GM19099 (cell line): ENCODE results near the gene CCDC141.

Source experiments
- POLR2A ChIP-seq: IDR thresholded peaks from 3 replicates; pipeline ENCODE4 v1.6.1; 2011; ENCODE audit warnings: low read depth; ENCODE audit not compliant: insufficient read length; ENCODE audit errors: extremely low read depth

The CCDC141 gene

DNA sequence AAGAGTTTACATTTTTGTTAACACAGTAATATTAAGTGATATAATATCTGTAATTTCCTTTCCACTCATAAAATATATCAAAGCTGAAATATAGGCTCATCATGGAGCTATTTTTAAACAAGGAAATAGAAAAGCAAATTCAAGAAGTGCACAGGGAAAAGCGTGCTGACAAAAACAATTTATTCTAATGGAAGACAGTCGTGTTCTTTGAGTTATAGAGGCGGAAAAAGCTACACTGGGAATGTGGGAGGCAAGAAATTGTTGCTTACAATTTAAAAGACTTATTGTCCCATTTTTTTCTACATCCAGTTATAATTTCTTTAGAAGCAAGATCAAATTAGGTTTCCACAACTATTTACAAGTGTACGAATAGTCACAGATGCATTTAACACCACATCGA, 239.5 kb downstream of the CCDC141 start:
- no peak for TF ChIP-seq POLR2A

DNA sequence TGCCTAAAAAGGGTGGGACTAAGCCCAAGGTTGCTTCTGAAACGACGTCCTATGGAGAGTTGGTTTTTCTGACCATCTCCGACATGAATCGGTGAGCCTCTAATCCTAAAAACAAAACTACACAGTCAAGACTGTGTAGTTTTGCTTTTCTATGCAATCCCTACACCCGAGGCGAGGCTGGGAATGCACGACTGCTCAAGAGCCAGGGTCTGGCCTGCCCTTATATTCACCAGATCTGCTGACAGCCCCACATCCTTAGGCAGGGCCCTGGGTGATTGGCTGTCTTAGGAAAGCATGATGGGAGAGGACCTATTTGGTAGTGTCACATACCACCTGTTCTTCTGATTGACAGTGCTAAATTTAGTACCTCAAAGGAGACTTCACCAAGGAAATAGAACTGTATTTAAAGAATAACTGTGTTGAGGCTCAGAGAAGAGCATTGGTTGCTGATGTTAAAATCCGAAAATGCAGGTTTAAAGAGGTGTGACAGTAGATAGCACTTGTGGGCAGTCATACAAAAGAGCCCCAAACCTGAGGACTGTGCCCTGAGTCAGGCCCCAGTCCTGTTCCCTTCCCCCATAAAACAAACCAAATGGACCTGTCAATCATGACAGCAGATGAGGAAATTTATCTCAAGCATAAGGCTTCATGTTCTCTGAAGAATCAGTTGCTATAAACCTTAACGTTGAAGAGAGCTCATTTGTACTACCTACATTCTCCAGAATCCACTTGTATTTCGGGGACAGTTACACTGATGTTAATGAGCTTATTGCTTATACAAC, 242.5 kb downstream of the CCDC141 start, which contains the start of gene TTN:
Gene TTN (minus strand): TSS at position 197 of the 782 bp plus-strand sequence. CDS start 2,781 bp downstream, outside the sequence.
- no peak for TF ChIP-seq POLR2A

DNA sequence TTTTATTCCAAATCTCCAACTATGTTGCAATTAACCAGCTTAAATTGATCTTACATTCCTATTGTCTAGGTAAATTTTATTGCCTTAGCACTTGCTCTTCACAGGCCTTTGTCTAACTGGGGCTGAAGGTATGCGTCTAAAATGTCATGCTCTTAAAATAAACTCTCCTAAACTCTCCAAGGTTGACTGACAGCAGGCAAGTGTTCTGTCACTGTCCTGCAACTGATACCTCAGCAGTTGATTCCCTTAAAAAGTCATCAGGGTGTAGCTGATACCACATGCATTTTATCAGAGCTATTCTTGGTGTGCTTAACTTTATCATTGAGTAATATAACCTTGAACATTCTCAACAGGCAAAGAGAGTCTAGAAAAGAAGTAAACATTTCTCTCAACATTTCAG, 243.4 kb downstream of the CCDC141 start:
- TF ChIP-seq POLR2A: no peak

DNA sequence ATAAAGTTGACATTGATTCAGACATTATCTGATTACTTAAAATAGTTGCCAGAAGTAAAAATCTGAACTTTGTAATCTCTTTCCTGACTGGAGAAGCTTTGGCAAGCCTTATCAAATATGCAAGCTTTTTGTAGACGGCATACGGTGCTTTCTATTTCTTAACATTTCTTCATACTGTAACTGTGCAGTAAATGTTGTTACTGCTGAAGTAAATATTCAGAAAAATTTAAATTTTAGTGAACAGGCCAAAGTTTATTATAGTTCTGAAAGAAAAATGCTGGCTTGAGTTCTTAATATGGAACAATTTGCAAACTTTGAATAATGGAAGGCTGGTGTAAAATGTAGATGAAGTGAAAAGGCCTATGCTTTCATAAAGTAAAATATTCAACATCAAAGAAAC, 244.5 kb downstream of the CCDC141 start:
- no peak for TF ChIP-seq POLR2A

DNA sequence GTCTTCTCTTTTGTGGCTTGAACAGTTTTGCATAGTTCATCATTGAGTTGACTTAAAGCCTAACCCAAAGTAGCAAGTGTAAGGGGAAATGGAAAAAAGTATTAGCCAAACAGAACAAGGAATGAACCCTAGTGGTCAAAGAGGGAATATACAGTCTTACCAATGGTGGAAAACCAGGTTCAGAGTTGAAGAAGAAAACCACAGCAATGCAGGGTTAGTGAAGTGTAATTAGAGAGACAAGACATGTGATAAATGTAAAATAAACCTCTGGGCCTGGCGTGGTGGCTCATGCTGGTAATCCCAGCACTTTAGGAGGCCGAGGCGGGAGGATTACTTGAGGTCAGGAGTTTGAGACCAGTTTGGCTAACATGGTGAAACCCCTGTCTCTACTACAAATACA, 245.1 kb downstream of the CCDC141 start:
- no peak for TF ChIP-seq POLR2A

DNA sequence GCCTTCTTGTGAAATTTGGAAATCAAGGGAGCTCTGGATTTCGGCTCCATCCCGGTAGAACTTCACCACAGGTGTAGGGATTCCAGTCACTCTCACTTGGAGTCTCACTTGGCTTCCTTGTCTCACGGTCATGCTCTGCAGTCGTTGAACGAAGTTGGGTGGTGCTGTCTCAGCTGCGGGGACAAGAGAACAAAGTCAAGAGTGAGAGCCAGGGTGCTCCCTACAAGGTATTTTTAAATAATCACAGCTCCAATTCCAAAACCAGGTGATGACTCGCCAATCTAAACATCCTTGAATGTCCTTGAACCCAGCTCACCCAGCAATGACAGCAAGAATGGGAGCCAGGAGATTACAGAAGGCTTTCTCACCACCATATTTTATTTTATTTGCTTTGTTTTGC, 249.4 kb downstream of the CCDC141 start:
- no peak for TF ChIP-seq POLR2A

DNA sequence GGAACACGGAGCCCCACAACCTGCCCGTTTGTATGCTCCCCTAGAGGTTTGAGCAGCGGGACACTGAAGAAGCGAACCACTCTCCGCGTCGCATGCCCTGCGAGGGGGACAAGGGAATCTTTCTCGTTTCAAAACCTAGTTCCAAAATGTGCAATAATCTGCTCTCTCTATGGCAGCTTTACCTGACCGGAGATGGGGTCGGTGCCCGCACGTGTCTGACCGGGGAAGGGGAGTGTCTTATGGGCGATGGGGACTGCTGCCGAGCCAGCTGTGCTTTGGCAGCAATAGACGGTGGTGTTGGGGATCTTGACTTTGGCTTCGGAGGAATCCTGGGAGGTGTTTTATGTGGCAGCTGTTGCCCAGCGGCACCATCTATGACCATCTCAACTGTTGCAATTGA, 250.6 kb downstream of the CCDC141 start:
- TF ChIP-seq POLR2A: no peak

DNA sequence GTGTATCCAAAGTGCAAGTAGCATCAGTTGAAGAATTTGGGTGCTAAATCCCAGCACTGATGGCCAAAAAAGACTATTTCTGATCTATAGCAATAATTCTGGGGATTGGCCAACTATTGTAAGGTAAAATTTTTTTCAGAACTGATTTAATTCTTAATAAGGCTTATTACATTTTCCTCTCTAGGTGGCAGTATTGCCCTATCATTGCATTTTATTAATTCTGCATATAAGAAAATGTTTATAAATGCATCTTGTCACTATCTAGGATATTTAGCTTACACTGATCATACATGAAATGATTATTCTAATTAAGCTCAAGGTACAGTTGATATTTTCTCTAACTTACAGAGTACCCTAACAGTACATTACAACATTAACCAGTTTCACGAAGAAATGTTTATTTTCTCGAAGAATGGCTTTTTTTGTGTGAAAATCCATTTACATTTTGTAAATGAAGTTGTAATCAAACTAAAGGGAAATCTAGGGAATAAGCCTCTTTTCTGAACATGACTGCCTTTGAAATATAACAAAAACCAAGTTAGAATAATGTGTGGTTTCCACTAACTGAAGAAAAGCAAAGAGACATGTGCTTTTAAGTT, 253.8 kb downstream of the CCDC141 start:
- TF ChIP-seq POLR2A: no peak

DNA sequence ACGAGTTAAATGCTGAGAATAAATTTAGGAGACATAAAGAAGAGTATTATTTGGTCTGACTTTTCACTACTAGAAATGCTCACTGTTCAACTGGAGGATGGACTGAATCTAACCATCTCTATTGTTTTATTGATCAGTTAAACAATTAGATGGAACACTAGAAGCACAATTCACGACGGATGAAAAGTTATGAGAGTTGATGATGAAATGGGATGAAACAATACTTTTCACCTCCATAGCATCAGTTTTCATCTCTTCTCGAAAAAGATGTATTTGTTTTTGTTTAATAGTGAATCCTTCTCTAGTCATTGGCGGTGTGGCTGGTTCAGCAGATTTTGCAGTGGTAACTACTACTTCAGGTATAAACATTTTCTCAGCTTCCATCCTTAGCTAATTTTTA, 262.0 kb downstream of the CCDC141 start:
- no peak for TF ChIP-seq POLR2A

DNA sequence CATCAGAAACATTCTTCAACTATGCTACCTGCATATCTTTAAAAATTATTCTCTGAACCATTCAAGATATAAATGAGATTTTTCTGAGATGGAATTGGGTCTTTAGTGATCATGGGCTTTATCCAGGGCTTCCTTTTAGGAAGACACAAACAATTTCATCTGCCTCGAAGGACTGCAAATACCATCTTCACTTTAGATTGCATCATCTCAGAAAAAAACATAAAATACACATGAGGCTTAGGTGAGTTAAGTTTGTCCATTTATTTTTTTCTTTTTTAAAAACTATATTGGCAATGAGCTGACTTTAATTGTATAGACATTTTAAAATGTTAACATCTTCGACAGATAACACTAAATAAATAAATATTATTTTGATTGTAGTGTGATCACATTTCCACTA, 262.8 kb downstream of the CCDC141 start:
- TF ChIP-seq POLR2A: no peak

DNA sequence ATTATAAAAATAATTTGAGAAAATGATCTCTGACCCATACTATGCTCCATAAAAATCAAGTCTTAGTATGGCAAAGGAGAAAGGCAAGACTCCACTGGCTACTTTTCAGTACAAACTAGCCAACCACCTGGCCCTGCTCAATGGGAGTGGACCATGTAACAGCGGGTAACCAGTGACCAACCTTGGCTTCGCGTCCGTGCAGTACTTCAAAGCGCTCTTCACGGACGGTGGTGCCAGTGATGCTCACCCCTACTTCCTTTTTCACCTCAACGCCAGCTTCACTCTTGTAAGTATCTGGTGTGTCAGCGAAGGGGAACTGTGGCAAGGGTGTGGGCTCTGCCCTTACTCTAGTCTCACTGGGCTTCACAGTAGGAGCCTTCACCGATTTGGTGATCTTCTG, 266.0 kb downstream of the CCDC141 start:
- TF ChIP-seq POLR2A: no peak

DNA sequence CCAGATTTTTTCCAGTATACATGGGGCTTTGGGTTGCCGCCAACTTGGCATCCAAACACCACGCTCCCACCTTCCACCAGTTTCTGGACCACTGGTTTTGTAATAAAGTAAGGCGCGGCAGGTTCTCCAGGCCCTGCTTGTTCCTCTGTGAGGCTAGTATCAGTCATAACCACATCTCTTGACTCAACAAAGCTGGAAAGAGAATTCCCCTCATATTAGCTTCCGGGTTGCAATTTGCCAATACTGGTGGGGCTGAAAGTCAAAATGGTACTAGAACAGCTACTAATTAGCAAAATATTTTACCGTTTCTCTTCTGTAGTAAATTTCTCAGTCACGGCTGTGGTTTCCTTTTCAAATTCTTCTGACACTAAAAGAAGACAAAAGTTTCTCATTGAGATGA, 267.7 kb downstream of the CCDC141 start:
- TF ChIP-seq POLR2A: no peak
